ENCODE data around the gene C6orf141.
"Not testable (repeated sequence)": the region's sequence is repeated elsewhere in the genome, so short reads cannot be mapped to it uniquely, and the experiment has no call there.

Gene C6orf141

GRCh38 chr6:49563006-49563886, 12.8 kb downstream of the C6orf141 start:
- TF ChIP-seq POLR2A (IDR thresholded peaks at IDR 0.05; ENCODE audit: low read depth, low read length) = no peak
- TF ChIP-seq POLR2AphosphoS5 (IDR thresholded peaks at IDR 0.05; ENCODE audit: low read depth, low read length) = no peak
- no peak for TF ChIP-seq POU2F2 (IDR thresholded peaks at IDR 0.05; ENCODE audit: low read depth, low read length)
- no peak for TF ChIP-seq TAF1 (IDR thresholded peaks at IDR 0.05; ENCODE audit: low read depth, low read length)
- no peak for TF ChIP-seq SPI1 (IDR thresholded peaks at IDR 0.05; ENCODE audit: low read depth, low read length)
- no peak for TF ChIP-seq PAX5 (IDR thresholded peaks at IDR 0.05; ENCODE audit: insufficient read depth, low read length, severe bottlenecking)
- DNase-seq (ENCODE audit: insufficient read length, low spot score) (no peak), FAIRE-seq (no peak)

GRCh38 chr6:49564552-49564951, 14.1 kb downstream of the C6orf141 start:
- DNase-seq (ENCODE audit: insufficient read length, low spot score) = no peak
- TF ChIP-seq POLR2A (IDR thresholded peaks at IDR 0.05; ENCODE audit: low read depth, low read length) (no peak), POU2F2 (IDR thresholded peaks at IDR 0.05; ENCODE audit: low read depth, low read length) (no peak), PAX5 (IDR thresholded peaks at IDR 0.05; ENCODE audit: insufficient read depth, low read length, severe bottlenecking) (no peak), POLR2AphosphoS5 (IDR thresholded peaks at IDR 0.05; ENCODE audit: low read depth, low read length) (no peak), SPI1 (IDR thresholded peaks at IDR 0.05; ENCODE audit: low read depth, low read length) (no peak), TAF1 (IDR thresholded peaks at IDR 0.05; ENCODE audit: low read depth, low read length) (no peak)
- no peak for FAIRE-seq

GRCh38 chr6:49565261-49565660, 14.8 kb downstream of the C6orf141 start:
- FAIRE-seq (no peak), DNase-seq (ENCODE audit: insufficient read length, low spot score) (no peak)
- TF ChIP-seq PAX5 (IDR thresholded peaks at IDR 0.05; ENCODE audit: insufficient read depth, low read length, severe bottlenecking) = no peak
- TF ChIP-seq TAF1 (IDR thresholded peaks at IDR 0.05; ENCODE audit: low read depth, low read length) = no peak
- no peak for TF ChIP-seq POU2F2 (IDR thresholded peaks at IDR 0.05; ENCODE audit: low read depth, low read length)
- no peak for TF ChIP-seq SPI1 (IDR thresholded peaks at IDR 0.05; ENCODE audit: low read depth, low read length)
- no peak for TF ChIP-seq POLR2A (IDR thresholded peaks at IDR 0.05; ENCODE audit: low read depth, low read length)
- TF ChIP-seq POLR2AphosphoS5 (IDR thresholded peaks at IDR 0.05; ENCODE audit: low read depth, low read length) = no peak

GRCh38 chr6:49565855-49566254, 15.4 kb downstream of the C6orf141 start:
- FAIRE-seq = no peak
- TF ChIP-seq SPI1 (IDR thresholded peaks at IDR 0.05; ENCODE audit: low read depth, low read length) (no peak), POLR2AphosphoS5 (IDR thresholded peaks at IDR 0.05; ENCODE audit: low read depth, low read length) (no peak), POU2F2 (IDR thresholded peaks at IDR 0.05; ENCODE audit: low read depth, low read length) (no peak), PAX5 (IDR thresholded peaks at IDR 0.05; ENCODE audit: insufficient read depth, low read length, severe bottlenecking) (no peak), TAF1 (IDR thresholded peaks at IDR 0.05; ENCODE audit: low read depth, low read length) (no peak), POLR2A (IDR thresholded peaks at IDR 0.05; ENCODE audit: low read depth, low read length) (no peak)
- DNase-seq (ENCODE audit: insufficient read length, low spot score) = no peak

GRCh38 chr6:49570474-49571079, 20.1 kb downstream of the C6orf141 start:
- FAIRE-seq = no peak
- DNase-seq (ENCODE audit: insufficient read length, low spot score) = no peak
- TF ChIP-seq POU2F2 (IDR thresholded peaks at IDR 0.05; ENCODE audit: low read depth, low read length) (no peak), SPI1 (IDR thresholded peaks at IDR 0.05; ENCODE audit: low read depth, low read length) (no peak), TAF1 (IDR thresholded peaks at IDR 0.05; ENCODE audit: low read depth, low read length) (no peak), PAX5 (IDR thresholded peaks at IDR 0.05; ENCODE audit: insufficient read depth, low read length, severe bottlenecking) (no peak), POLR2A (IDR thresholded peaks at IDR 0.05; ENCODE audit: low read depth, low read length) (no peak), POLR2AphosphoS5 (IDR thresholded peaks at IDR 0.05; ENCODE audit: low read depth, low read length) (no peak)

- TF ChIP-seq POLR2AphosphoS5 (IDR thresholded peaks at IDR 0.05; ENCODE audit: low read depth, low read length) (no peak), SPI1 (IDR thresholded peaks at IDR 0.05; ENCODE audit: low read depth, low read length) (no peak), POU2F2 (IDR thresholded peaks at IDR 0.05; ENCODE audit: low read depth, low read length) (no peak), TAF1 (IDR thresholded peaks at IDR 0.05; ENCODE audit: low read depth, low read length) (no peak), PAX5 (IDR thresholded peaks at IDR 0.05; ENCODE audit: insufficient read depth, low read length, severe bottlenecking) (no peak), POLR2A (IDR thresholded peaks at IDR 0.05; ENCODE audit: low read depth, low read length) (no peak)
- DNase-seq (ENCODE audit: insufficient read length, low spot score) = no peak
- no peak for FAIRE-seq
Observed at GRCh38 chr6:49576618-49577017, 26.1 kb downstream of the C6orf141 start.

GRCh38 chr6:49579649-49580048, 29.2 kb downstream of the C6orf141 start:
- DNase-seq (ENCODE audit: insufficient read length, low spot score) = no peak
- TF ChIP-seq POU2F2 (IDR thresholded peaks at IDR 0.05; ENCODE audit: low read depth, low read length) (no peak), POLR2AphosphoS5 (IDR thresholded peaks at IDR 0.05; ENCODE audit: low read depth, low read length) (no peak), POLR2A (IDR thresholded peaks at IDR 0.05; ENCODE audit: low read depth, low read length) (no peak)
- no peak for FAIRE-seq

- DNase-seq (ENCODE audit: insufficient read length, low spot score) (no peak), FAIRE-seq (no peak)
- TF ChIP-seq SPI1 (IDR thresholded peaks at IDR 0.05; ENCODE audit: low read depth, low read length) = no peak
- TF ChIP-seq POLR2A (IDR thresholded peaks at IDR 0.05; ENCODE audit: low read depth, low read length) = no peak
- no peak for TF ChIP-seq POLR2AphosphoS5 (IDR thresholded peaks at IDR 0.05; ENCODE audit: low read depth, low read length)
- TF ChIP-seq POU2F2 (IDR thresholded peaks at IDR 0.05; ENCODE audit: low read depth, low read length) = no peak
- TF ChIP-seq TAF1 (IDR thresholded peaks at IDR 0.05; ENCODE audit: low read depth, low read length) = no peak
- no peak for TF ChIP-seq PAX5 (IDR thresholded peaks at IDR 0.05; ENCODE audit: insufficient read depth, low read length, severe bottlenecking)
Observed at GRCh38 chr6:49582529-49582928, 32.1 kb downstream of the C6orf141 start.

GRCh38 chr6:49587262-49587661, 36.8 kb downstream of the C6orf141 start:
- DNase-seq (ENCODE audit: insufficient read length, low spot score); FAIRE-seq: not testable (repeated sequence)

Measured in GM12891 (cell line).